HG02642 (cell line): ENCODE data around the gene CCDC33.

Source experiments
- ATAC-seq: cut with Tn5 transposase; IDR thresholded peaks from one replicate; pipeline ENCODE4 v1.9.1; 2021; ENCODE audit warnings: mild to moderate bottlenecking; ENCODE audit not compliant: unreplicated experiment, poor library complexity

CCDC33 gene

DNA sequence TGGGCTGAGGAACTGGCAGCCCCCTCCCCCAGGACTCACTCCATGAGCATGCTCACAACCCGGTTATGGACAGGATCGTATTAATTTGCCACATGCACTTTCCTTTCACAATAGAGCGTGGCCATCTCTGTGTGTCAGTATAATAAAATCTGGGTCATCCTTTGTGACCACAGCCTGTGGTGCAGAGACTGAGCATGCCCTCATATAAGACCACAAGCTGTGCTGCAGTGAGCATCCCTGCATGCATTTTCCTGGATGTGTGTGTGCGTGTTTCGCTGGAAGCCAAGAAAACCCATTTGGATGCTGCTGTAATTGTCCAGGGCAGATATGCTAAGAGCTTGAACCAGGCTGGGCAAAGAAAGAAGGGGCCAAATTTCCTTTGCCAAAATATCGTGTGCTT is 91.6 kb downstream of the CCDC33 start:
- no peak for ATAC-seq

DNA sequence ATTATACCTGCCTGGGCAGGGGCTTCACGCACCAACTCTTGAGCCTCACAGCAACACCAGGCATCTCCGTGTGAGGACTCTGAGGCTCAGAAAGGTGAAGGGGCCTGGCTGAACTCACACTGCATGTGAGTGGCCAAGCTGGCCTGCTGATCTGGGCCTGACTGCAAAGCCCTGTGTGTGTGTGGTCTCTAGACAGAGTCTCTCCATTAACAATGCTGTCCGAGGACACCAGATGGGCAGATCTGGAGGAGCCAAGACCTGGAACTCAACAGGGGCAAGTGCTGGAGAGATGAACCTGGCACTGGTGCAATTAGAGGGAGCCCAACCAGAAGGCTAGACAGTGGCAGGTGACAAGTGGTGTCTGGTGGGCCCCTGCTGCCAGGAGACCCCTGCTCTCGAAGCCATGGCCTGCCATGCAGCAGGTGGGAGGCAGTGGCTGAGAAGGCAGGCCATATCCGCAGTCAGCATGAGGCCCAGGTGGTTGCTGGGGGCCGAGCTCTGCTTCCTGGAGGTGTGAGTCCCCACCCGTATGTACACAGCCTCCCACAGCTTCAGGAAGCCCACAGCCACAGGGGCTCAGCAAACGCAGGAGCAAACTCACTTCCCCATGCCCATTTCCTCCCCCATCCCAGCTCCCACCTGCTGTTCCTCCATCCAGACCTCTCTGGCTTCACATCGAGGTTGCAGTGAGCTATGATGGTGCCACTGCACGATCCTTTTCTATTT is 92.4 kb downstream of the CCDC33 start:
- no peak for ATAC-seq

DNA sequence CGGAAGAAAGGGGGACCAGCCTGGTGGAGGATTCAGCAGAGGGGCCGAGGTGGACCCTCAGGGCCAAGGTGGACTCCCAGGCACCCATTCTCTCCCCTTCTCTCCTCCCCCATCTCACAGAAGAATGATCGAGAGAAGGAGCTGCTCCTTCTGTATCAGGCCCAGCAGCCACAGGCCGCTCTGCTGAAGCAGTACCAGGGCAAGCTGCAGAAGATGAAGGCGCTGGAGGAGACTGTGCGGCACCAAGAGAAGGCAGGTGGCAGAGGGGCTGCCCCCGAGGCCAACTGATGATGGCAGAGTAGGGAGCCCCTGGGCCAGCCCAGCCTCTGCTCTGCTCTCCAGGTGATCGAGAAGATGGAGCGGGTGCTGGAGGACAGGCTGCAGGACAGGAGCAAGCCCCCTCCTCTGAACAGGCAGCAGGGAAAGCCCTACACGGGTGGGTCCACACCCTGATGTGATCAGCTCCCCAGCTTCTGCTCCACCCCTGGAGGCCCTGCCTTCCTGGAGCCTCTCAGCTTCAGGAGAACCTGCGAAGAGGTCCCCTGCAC is 94.8 kb downstream of the CCDC33 start:
- ATAC-seq, result no peak

DNA sequence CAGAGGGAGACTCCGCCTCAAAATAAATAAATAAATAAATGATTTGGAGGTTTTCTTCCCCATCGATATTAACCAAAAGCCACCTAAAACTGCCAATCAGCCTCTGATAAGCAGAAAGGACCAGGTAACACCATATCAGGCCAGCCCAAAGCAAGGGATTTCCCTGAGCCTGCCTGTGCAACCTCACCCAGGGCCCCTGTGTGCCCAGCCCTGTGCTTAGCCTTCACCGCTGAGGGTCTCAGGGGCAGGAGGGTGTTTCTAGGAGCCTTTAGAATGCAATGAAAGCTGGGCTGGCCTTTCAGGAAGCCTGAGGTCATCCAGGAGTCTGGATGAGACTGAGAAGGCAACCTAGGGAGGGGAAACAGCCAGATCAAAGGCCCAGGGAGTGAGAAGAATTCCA is 95.9 kb downstream of the CCDC33 start:
- no peak for ATAC-seq

DNA sequence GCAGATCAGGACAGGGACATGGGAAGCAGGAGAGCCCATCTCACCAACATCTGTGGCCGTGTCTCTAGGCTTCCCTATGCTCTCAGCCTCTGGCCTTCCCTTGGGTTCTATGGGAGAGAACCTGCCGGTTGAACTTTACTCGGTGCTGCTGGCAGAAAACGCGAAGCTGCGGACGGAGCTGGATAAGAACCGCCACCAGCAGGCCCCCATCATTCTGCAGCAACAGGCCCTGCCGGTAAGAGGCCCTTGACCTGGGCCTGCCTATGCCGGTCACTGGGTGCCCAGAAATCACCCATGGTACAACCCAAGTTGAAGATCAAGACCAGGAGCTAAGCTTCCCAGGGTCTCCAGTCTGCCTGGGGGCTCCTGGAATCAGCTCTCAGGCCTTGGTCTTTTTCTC is 96.5 kb downstream of the CCDC33 start:
- ATAC-seq, result no peak

DNA sequence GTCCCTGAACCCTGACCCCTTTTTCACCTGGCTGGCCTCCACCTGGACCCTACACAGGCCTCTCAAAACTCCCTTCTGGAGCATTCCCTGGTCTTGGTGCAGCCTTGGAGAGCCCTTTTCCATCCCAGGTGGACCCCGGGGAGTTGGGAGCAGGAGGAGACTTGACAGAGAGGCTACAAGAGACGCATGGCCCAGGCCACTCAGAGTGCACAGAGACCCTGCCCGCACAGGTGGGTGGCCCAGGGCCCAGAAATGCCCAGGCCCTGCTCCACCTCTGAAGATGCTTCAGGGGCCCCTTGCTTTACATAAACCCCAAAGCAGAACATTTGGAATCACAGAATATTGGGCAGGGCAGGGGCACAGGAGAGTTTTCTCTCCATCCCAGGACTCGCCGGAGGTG is 97.0 kb downstream of the CCDC33 start:
- no peak for ATAC-seq

DNA sequence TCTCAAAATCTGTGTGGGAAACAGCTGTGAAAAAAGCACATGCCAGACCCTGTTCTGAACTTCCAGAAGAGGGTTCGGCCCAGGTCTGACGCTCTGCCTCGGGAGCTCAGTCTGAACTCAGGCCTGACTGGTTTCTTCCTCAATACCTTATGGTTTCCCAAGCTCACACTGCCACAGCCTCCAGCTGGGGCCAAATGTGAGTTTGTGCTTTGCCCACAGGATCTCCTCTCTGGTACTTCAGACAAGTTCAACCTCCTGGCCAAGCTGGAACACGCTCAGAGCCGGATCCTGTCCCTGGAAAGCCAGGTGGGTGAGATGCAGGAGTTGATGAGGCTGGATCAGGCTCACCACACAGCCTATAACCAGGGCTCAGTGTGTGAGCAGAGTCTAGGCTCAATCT is 97.5 kb downstream of the CCDC33 start:
- no peak for ATAC-seq

DNA sequence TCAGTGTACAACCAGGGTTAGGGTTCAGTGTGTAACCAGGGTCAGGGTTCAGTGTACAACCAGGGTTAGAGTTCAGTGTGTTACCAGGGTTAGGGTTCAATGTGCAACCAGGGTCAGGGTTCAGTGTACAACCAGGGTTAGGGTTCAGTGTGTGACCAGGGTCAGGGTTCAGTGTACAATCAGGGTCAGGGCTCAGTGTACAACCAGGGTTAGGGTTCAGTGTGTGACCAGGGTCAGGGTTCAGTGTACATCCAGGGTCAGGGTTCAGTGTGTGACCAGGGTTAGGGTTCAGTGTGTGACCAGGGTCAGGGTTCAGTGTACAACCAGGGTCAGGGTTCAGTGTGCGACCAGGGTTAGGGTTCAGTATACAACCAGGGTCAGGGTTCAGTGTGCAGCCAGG is 98.0 kb downstream of the CCDC33 start:
- ATAC-seq, result no peak

DNA sequence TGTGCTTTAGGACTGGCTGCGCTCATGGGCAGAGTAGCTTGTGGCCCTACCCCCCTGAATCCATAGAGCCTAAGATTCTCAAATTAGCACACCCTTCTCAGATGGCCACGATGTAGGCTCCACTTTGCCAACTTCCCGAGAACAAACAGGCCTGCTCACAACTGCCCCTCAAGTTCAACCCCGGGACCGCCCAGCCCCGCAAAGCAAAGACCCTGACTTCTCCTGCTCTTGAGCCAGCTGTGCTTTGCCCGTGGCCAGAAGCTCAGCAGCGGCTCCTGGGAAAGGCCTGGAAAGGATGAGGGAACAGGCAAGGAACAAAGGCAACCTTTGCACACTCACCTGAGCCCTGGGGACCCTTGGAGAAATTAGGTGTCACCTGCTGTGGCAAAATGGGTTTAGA is 99.3 kb downstream of the CCDC33 start:
- ATAC-seq, result no peak

DNA sequence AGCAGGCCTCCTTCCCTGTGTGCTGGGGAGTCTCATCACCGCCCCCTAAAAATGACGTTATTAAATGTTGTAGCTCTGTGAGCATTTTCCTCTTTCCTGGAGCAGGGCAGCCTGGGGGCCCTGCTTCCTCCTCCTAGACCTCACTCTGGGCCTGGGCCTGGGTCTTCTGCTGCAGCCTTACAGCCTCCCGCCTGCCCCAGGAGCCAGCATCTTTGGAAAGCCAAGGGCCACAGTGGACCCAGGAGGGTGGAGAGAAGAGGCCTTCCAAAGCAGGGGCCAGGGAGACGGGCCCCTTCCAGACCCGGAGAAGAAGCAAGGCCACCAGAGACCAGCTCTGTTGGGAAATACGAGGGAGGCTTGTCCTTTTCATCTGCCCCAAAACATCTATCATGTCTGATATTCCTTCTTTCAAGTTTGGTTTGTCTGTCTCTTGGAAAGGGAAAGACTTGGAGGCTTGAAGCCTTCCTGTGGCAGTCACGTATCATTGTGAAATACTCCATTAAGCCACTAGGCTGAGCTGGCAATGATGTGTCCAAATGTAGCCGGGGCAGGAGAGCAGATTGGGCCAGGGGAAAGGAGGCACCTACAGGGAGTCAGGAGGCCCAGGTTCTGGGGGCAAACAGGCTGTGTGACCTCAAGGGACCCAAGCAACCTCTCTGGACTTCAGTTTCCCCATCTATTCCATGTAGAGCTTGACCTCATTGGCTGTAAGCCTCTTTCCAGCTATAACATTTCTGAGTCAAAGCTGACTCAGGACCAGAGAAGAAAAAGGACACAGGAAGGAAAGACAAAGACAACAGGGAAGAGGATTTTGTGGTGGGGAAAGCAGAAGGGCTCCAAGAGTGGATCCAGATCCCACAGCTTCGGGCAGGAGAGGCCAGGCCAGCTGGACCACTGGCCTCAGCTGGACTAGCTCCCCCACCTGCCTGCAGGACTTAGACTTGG is 100.2 kb downstream of the CCDC33 start:
- ATAC-seq, result no peak

DNA sequence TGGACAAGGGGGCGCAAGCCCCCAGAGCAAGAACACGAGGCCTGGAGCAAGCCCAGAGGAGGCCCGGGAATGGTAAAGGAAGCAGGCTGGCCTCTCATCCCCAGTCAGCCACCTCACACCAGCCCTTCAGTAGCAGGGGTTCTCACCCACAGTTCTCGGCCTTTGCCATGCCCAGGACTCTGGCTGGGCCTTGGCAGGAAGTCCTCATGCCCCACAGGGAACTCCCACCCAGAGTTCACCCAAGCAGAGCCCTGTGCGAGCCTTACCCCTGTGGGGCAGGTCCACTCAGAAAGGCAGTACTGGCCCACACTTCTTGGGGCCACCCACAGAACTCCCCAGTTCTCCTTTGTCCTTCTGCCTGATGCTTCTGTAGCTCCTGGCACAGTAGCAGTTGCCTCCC is 101.0 kb downstream of the CCDC33 start:
- ATAC-seq, result no peak

DNA sequence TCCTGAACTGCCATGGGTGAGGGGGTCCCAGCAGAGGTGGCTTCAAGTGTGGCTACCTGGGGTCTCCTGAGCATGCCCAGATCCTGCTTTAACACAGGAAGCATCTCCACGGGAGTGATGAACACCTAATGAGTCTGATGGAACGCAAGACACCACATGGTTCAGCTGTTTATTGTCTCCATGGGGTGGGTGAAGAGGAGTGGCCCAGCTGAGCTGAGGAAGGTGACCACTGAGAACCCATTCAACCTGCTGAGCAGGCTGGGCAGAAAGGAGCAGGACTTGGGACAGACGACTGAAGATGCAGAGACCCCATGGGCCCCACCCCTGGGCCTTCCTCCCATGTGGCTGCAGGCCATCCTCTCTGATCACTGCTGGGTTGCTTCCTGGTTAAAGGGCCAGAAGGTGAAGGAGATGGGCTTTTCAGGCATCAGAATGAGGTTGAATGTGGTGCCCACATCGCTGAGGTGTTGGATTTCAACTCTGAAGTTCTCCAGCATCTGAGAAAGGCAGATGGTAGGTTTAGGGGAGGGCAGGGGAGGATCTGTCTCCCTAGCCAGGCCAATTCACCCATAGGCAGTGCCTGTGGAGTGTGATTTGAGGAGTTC is 101.6 kb downstream of the CCDC33 start:
- no peak for ATAC-seq

DNA sequence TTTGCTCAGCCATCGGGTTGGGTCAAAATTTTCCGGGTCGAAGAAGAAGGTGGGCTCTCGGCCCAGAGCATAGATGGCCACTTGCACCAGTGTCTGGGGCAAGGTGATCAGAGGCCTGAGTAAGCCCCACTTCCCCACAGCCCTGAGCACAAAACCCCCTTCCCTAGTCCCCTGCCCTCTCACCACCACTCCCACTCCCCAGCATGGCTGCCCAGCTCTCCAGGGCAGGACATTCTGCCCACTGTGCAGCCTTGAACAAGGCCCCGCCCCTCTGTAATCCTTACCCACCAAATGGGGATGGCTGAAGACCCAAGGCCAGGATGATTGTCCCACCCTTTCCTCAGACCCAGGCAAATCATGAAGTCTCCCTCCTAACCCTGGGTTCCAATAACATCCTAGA is 102.5 kb downstream of the CCDC33 start:
- ATAC-seq, result no peak

DNA sequence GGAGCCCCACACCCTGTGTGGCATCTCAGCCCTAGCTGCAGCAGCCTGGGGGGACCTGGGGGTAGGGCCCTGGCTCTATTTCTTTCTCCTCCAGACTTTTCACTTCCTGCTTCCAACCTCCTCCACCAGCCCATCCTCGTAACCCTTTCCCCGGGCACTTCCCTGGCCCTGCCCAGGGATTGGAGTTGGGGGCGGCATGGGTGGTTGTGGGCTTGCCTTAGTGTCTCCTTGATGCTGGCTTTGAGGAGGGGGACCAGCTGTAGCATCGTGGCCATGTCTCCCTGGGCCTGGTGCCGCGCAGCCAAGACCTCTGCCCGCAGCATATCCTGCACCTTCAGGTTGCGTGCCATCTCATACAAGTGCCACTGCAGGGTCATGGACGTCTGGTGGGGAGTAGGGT is 103.2 kb downstream of the CCDC33 start:
- ATAC-seq, result no peak

DNA sequence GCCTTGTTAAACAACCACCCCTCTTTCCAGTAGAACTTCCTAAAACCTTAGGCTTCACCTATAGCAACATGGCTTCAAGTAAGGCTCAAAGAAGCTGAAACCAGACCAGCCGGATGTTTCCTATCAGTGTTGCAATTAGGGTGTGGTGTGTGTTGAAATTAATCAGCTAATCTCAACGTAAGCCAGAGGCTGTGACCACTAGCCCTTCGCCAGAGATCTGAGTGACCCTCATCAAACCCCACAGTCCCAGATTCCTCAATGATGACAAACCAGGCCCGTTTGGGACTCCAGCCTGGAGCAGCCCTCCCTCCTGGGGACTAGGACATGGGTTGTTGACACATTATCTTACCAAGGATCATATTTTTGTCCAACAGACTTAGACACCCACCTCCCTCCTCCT is 104.0 kb downstream of the CCDC33 start:
- no peak for ATAC-seq

DNA sequence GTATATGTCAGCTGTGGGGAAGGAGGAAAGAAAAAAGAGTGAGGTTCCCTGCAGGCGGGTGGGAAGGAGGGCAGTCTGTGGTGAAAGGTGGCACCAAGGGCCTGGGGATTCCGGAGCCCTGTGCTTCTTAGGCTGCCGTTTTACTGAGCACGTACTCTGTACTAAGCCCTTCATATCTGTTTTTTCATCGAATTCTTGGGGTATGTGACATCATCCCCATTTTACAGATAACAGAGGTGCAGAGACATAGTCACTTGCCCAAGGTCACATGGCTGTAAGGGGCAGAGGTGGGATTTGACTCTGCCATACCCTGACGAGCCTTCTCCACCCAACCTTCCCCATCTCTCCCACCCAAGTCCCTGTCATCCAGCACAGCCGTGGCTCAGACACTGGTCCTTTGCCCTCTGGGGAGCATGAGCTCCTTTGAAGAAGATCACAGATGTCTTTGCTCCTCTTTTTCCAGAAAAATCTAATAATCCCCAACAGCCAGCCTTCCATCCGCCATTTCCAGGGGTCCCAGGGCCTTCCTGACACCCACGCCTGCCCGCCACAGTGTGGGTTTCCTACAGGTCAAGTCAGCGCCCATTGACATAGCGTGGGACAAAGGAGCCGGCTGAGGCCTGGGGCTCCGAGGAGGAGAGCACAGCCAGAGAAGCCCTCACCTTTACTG is 107.1 kb downstream of the CCDC33 start:
- no peak for ATAC-seq

DNA sequence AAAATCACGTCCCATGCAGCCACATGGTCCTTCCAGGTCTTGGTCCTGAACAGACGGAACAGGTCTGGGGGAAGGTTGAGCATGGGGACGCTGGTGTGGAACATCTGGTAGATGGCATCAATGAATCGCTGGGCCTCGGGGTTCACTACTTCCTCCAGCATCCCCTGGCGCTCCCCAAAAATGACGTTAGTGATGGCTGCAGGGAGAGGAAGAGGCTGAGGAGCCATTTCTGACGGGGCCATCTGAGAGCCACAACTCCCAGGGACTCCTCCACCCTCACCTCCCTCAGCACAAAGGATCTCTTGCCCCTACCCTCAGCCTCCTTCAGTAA is 107.6 kb downstream of the CCDC33 start:
- no peak for ATAC-seq

DNA sequence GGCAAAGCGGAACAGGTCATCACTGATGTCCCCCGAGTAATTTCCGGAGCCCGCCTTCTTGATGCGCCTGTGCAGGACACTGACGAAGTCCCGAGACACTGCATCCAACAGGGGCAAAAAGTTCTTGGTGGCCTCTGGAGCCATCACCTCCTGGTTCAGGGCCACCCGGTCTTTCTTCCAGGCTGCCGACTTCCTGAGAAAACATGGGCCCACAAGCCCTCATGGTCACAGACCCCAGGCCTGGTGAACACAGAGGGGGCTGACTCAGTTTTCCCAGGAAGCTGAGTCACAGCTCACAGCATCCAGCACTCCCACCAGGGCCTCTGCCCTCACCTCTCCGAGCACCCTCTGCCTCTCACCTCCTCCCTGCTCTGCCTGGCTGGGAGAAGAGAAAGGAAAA is 108.9 kb downstream of the CCDC33 start:
- no peak for ATAC-seq

DNA sequence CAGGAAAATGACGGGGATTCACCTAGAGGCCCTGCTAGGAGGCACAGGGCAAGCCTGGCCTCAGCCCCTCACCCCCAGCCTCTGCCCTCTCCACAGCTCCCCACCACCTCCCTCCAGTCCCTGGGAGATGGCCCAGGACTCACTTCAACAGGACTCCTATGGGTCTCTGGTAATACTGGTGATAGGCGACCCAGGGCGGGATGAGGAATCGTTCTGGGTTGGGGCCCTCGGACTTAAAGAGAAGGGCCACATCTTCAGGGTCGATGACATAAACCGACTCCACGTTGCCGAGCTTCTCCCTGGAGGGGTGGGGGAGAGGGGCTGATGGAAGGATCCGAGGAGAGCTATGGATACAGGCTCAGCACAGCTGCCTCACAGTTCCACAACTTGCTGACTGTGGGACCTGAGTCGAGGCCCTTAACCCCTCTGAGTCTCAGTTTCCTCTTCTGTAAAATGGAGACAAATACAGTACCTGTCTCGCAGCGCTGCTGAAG is 111.7 kb downstream of the CCDC33 start:
- ATAC-seq, result no peak

DNA sequence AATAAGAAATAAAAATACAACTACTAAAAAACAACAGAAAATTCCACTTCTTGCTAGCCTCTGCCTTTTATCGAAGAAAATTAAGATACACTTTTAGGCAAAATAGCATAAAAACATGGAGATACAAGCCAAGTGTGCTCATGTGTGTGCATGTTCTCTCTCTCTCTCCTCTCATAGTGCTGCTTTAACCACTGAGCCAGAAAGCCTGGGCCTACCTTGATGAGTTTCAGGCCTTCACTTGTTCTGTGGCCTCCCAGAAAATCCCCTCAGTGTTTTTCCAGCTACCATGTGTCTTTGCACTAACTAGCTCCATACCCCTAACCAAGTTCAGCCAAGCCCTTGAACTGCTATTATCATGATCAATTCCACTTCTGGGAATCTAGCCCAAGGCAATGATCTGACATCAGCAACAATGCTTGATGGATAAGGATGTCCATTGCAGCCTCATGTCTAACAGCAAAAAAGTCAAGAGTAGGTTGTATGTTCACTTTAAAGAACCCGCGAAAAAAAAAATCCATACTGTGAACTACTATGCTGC is 113.2 kb downstream of the CCDC33 start:
- no peak for ATAC-seq
